Natural killer cell (primary cell): ENCODE data around the gene ALKAL2. TPM values are rescaled to one million over a fixed set of nuclear protein-coding genes. Genes with fewer than 3 reads are reported as not detected.
A peak's percentile ranks its signal among the peaks of the same experiment; 100 is the strongest.

ENCODE experiments used
- ATAC-seq, 3 donors: fragments of 150-1000 bp in 2 of 3; fragments of 200-7000 bp in 1 of 3; cut with Tn5 transposase; 1 replicate in 1 of 3; 2 replicates in 2 of 3; pipeline ENCODE4 v1.10.0; 2021; ENCODE audit warnings: mild to moderate bottlenecking in 2 of 3, moderate library complexity in 2 of 3
- DNase-seq, 2 donors: peaks; one replicate each; pipeline versions ENCODE4 v3.0.0 to v3.0.0-alpha.2; 2013 to 2021; ENCODE audit warnings: mixed read lengths in 1 of 2
- H3K27ac ChIP-seq: one replicate; pipeline ENCODE4 v1.5.1; 2013; ENCODE audit warnings: mild to moderate bottlenecking, low read length
- H3K27me3 ChIP-seq: one replicate; pipeline ENCODE4 v1.6.1; 2013; ENCODE audit warnings: low read length; ENCODE audit not compliant: control insufficient read depth, insufficient read depth
- H3K36me3 ChIP-seq: one replicate; pipeline ENCODE4 v1.6.1; 2013; ENCODE audit warnings: low read length; ENCODE audit not compliant: control insufficient read depth, insufficient read depth
- H3K4me1 ChIP-seq: one replicate; pipeline ENCODE4 v1.6.1; 2013; ENCODE audit warnings: low read length; ENCODE audit not compliant: control insufficient read depth, insufficient read depth
- H3K4me3 ChIP-seq: one replicate; pipeline ENCODE4 v1.5.1; 2013; ENCODE audit warnings: low read length
- H3K9me3 ChIP-seq: one replicate; pipeline ENCODE4 v1.6.1; 2013; ENCODE audit warnings: low read length; ENCODE audit not compliant: control insufficient read depth, insufficient read depth
- H3K27ac Mint-ChIP-seq, 2 donors: one replicate each; pipeline ENCODE4 v1.8.0; 2022; ENCODE audit warnings: mild to moderate bottlenecking in 2 of 2, mixed read lengths in 2 of 2, moderate library complexity in 1 of 2
- H3K27me3 Mint-ChIP-seq, 2 donors: one replicate each; pipeline ENCODE4 v1.8.0; 2022; ENCODE audit warnings: low read depth in 2 of 2, mixed read lengths in 2 of 2
- H3K36me3 Mint-ChIP-seq: one replicate; pipeline ENCODE4 v1.8.0; 2022; ENCODE audit warnings: mixed read lengths
- H3K4me1 Mint-ChIP-seq, 2 donors: one replicate each; pipeline ENCODE4 v1.8.0; 2022; ENCODE audit warnings: mixed read lengths in 2 of 2
- H3K4me3 Mint-ChIP-seq: one replicate; pipeline ENCODE4 v1.8.0; 2022; ENCODE audit warnings: mild to moderate bottlenecking, moderate library complexity, mixed read lengths
- H3K9me3 Mint-ChIP-seq, 2 donors: one replicate each; pipeline ENCODE4 v1.8.0; 2022; ENCODE audit warnings: mixed read lengths in 2 of 2
- CTCF ChIP-seq: fragments of 200-600 bp; IDR thresholded peaks from one replicate; pipeline ENCODE4 v1.8.0; 2022; ENCODE audit warnings: antibody characterized with exemption
- WGBS: methylation state at CpG from one replicate; pipeline ENCODE4 v1.1.7; 2013; ENCODE audit warnings: missing lambda C conversion rate; ENCODE audit not compliant: insufficient coverage; 5-methylcytosine and 5-hydroxymethylcytosine counted together
- intact Hi-C: fragments of 100-400 bp; cut with micrococcal nuclease; formaldehyde crosslinking; loops from one replicate; pipeline ENCODE4 v1.14.2; 2022
- total RNA-seq, 4 donors: library from RNA; stranded (reverse); fragments of 120-200 nt in 1 of 4; gene quantifications; one replicate each; pipeline versions ENCODE4 v1.2.3 to v1.2.4, GENCODE V29; 2013 to 2022

ALKAL2 gene
- total RNA-seq, 3 donors from 2014 or later (not counting 1 experiment from before 2014, with no cell fraction given), result 1.1 to 2.0 (median 1.7) TPM

GRCh38 chr2:296354-296753 lies 8.5 kb upstream of the ALKAL2 start:
- H3K4me1 Mint-ChIP-seq, result no peaks in the 10 kb centered on the region
- H3K27ac Mint-ChIP-seq, result no peak overlapping the region
- H3K9me3 Mint-ChIP-seq, result no peaks in the 10 kb centered on the region
- intact Hi-C loops, result no loop called here
- no peak overlapping the region for H3K4me3 ChIP-seq
- H3K27ac ChIP-seq, result no peak overlapping the region
- peaks cover 31 to 59% of the 10 kb centered on the region in 2 donors for H3K27me3 Mint-ChIP-seq
- no peaks in the 10 kb centered on the region for H3K4me1 ChIP-seq
- H3K36me3 Mint-ChIP-seq, result no peaks in the 10 kb centered on the region
- no peak for TF ChIP-seq CTCF
- 66% methylated on average over 3 of the region's 3 CpGs for WGBS
- ATAC-seq (no peak), DNase-seq (no peak)
- no peaks in the 10 kb centered on the region for H3K27me3 ChIP-seq
- H3K4me3 Mint-ChIP-seq, result no peak overlapping the region
- no peaks in the 10 kb centered on the region for H3K36me3 ChIP-seq
- no peaks in the 10 kb centered on the region for H3K9me3 ChIP-seq

GRCh38 chr2:295090-295489 lies 7.2 kb upstream of the ALKAL2 start:
- Histone ChIP-seq H3K9me3 (no peaks in the 10 kb centered on the region), H3K27ac (no peak overlapping the region), H3K4me3 (no peak overlapping the region), H3K36me3 (no peaks in the 10 kb centered on the region), H3K27me3 (peaks cover 5% of the 10 kb centered on the region), H3K4me1 (peaks cover 1% of the 10 kb centered on the region)
- no peak overlapping the region for H3K4me3 Mint-ChIP-seq
- H3K4me1 Mint-ChIP-seq, result peaks cover 0 to 1% of the 10 kb centered on the region in 2 donors
- no peak for DNase-seq
- peaks cover 32 to 51% of the 10 kb centered on the region in 2 donors for H3K27me3 Mint-ChIP-seq
- no peak for TF ChIP-seq CTCF
- intact Hi-C loops, result no loop called here
- 84% methylated on average over 5 of the region's 5 CpGs for WGBS
- no peaks in the 10 kb centered on the region for H3K36me3 Mint-ChIP-seq
- no peak for ATAC-seq
- no peak overlapping the region for H3K27ac Mint-ChIP-seq
- no peaks in the 10 kb centered on the region for H3K9me3 Mint-ChIP-seq

- ATAC-seq, result peak in 2 of 3 donors; percentile 63 to 65
- peaks cover 16% of the 10 kb centered on the region for H3K27me3 ChIP-seq
- peak overlapping the region; percentile 87 for H3K4me3 Mint-ChIP-seq
- peaks cover 9 to 20% of the 10 kb centered on the region in 2 donors for H3K27me3 Mint-ChIP-seq
- H3K27ac ChIP-seq, result no peak overlapping the region
- peak overlapping the region; percentile 33 for H3K4me3 ChIP-seq
- H3K36me3 ChIP-seq, result no peaks in the 10 kb centered on the region
- intact Hi-C loops, result no loop called here
- peak; percentile 64 for TF ChIP-seq CTCF
- H3K27ac Mint-ChIP-seq, result no peak overlapping the region
- WGBS, result 7% methylated on average over 13 of the region's 15 CpGs
- H3K9me3 Mint-ChIP-seq, result no peaks in the 10 kb centered on the region
- H3K36me3 Mint-ChIP-seq, result no peaks in the 10 kb centered on the region
- peaks cover 0 to 9% of the 10 kb centered on the region in 2 donors for H3K4me1 Mint-ChIP-seq
- peak; percentile 36 to 71 for DNase-seq
- peaks cover 20% of the 10 kb centered on the region for H3K4me1 ChIP-seq
- H3K9me3 ChIP-seq, result no peaks in the 10 kb centered on the region
Measured at GRCh38 chr2:290090-290722, 2.3 kb upstream of the ALKAL2 start.
